ENCODE measurements around the gene PLCL1.

PLCL1 gene

DNA sequence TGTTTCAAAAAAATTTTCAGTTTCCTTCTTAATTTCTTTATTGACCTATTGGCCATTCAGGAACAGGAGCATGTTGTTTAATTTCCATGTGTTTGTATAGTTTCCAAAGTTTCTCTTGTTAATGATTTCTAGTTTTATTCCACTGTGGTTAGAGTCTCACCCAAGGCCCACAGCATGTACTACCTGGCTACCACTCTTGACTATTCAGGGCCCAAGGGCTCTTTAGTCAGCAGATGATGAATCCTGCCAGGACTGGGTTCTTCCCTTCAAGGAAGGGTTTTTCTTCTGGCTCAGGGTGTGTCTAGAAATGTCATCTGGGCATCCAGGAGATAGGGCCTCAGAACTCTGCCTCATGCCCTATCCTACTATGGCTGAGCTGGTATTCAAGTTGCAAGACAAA lies 161.4 kb downstream of the PLCL1 start:
- no peak overlapping the region for H3K4me3 ChIP-seq (ENCODE audit: control insufficient read depth, low read depth, low read length)
- no peak for DNase-seq (ENCODE audit: low read depth)
- TF ChIP-seq, protein P1, sequence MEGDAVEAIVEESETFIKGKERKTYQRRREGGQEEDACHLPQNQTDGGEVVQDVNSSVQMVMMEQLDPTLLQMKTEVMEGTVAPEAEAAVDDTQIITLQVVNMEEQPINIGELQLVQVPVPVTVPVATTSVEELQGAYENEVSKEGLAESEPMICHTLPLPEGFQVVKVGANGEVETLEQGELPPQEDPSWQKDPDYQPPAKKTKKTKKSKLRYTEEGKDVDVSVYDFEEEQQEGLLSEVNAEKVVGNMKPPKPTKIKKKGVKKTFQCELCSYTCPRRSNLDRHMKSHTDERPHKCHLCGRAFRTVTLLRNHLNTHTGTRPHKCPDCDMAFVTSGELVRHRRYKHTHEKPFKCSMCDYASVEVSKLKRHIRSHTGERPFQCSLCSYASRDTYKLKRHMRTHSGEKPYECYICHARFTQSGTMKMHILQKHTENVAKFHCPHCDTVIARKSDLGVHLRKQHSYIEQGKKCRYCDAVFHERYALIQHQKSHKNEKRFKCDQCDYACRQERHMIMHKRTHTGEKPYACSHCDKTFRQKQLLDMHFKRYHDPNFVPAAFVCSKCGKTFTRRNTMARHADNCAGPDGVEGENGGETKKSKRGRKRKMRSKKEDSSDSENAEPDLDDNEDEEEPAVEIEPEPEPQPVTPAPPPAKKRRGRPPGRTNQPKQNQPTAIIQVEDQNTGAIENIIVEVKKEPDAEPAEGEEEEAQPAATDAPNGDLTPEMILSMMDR (IDR thresholded peaks at IDR 0.05; ENCODE audit: control insufficient read depth, insufficient read depth, low read depth, low read length, missing control alignments), result no peak

DNA sequence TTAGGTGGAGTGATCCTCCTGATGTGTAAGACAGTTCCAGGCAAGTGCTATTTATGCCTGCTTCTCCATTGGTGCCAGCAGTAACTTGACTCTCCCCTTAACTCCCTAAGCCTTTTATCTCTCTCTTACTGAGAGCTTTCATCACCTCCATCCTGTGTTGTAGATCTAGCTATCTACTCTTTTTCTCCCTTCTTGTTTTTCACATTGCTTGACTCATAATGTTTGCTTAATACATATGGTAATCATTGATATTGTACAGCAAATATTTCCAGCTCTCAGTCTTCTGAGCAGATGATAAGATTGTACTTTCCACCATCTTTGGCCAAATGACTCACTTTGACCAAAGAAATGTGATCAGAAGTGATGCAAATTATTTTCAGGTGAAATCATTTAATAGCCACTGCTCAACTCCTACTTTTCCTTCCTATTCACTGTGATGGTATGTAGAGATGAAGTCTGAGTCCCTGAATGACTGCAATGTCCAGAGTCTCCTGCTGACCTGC lies 165.0 kb downstream of the PLCL1 start:
- peak; percentile 46 for DNase-seq (ENCODE audit: low read depth)
- TF ChIP-seq, protein P1 (IDR thresholded peaks at IDR 0.05; ENCODE audit: control insufficient read depth, insufficient read depth, low read depth, low read length, missing control alignments), result no peak

DNA sequence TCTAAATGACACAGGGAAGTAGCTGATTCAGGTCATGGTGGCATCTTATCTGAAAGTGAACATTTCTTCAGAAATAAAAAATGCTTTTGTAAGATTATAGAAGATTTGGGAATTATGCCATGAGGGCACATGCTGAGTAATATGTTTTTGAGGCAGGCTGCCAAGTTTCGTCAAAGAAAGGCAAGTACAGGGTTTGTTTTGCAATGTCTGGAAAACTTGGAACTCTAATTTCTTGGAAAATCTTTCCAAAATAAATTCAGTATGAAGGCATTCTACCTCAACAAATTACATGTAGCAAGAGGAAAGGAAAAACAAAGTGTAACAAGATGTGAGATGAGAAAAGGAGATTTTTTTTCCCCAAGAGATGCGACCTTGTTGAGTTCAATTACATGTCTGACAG lies 167.7 kb downstream of the PLCL1 start:
- DNase-seq (ENCODE audit: low read depth), result peak; percentile 70
- TF ChIP-seq, protein P1 (IDR thresholded peaks at IDR 0.05; ENCODE audit: control insufficient read depth, insufficient read depth, low read depth, low read length, missing control alignments), result no peak
- H3K4me3 ChIP-seq (ENCODE audit: control insufficient read depth, low read depth, low read length), result no peak overlapping the region

More for the DNA sequence above, 165.0 kb downstream of the PLCL1 start:
- no peak overlapping the region for H3K4me3 ChIP-seq (ENCODE audit: control insufficient read depth, low read depth, low read length)

DNA sequence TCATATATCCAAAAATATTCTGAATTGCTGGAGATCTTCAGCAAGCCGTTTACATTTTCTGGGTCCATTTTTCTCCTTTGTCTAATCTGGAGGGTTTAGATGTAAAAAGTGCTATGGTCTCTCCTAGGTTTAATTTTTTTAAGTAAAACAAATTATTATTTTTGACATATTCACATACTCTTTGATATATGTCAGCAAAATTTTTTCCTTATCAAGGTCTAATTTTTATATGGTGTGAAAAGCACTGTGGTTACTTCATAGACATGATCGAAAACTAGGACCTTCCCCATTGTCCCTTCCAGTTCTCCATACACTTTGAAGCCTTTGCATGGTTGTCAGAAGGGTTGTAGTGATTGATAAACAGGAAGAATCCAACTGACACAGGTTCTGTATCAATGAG lies 168.2 kb downstream of the PLCL1 start:
- no peak overlapping the region for H3K4me3 ChIP-seq (ENCODE audit: control insufficient read depth, low read depth, low read length)
- TF ChIP-seq, protein P1 (IDR thresholded peaks at IDR 0.05; ENCODE audit: control insufficient read depth, insufficient read depth, low read depth, low read length, missing control alignments), result no peak
- DNase-seq (ENCODE audit: low read depth), result no peak

DNA sequence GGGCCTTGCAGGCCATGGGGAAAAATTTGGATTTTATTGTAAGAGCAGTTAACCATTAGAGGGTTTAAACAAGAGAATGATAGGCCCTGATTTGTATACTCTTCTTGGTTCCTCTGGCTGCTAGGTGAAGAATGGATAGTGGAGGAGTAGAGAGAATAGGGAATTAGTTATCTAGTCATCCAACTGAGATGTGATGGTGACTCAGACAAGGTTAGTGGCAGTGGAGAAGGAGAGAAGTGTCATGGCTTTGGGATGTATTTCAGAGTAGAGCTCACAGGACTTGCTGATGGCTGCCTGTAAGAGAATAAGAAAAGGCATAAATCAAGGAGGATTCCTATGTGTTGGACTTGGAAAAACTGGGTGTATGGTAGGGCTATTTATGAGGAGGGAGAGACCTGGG lies 169.4 kb downstream of the PLCL1 start:
- H3K4me3 ChIP-seq (ENCODE audit: control insufficient read depth, low read depth, low read length), result no peak overlapping the region

DNA sequence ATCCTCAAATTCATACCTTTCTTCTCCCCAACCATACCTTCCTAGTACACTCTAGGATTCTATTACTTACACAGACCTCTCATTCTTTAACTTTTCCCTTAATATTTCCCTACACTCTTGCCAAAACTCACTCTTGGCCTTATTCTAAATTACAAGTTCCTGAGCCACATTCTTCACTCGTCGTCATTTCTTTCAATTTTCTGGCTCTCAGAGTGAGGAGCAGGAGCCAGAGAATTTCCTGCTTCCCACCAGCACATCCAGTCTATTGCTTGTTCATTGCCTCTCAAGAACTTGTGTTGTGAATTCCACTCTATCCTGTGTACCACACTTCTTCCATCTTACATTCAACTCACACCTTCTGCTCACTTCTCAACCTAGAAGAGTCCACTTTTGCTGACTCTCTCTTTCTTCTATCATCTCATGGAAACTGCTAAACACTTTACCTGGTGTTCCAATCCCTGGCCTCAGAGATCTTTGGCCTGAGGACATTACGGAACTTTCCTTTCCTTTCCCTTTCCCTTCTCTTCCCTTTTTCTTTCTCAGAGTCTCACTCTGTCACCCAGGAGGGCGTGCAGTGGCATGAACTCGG lies 171.6 kb downstream of the PLCL1 start:
- no peak for DNase-seq (ENCODE audit: low read depth)
- TF ChIP-seq, protein P1 (IDR thresholded peaks at IDR 0.05; ENCODE audit: control insufficient read depth, insufficient read depth, low read depth, low read length, missing control alignments), result no peak
- H3K4me3 ChIP-seq (ENCODE audit: control insufficient read depth, low read depth, low read length), result no peak overlapping the region

More for the DNA sequence above, 169.4 kb downstream of the PLCL1 start:
- DNase-seq (ENCODE audit: low read depth), result no peak
- TF ChIP-seq, protein P1 (IDR thresholded peaks at IDR 0.05; ENCODE audit: control insufficient read depth, insufficient read depth, low read depth, low read length, missing control alignments), result no peak

Measured in AG09309 (cell line).